TTC549 (cell line): ENCODE results near the gene NLRP2B.
"Not testable (repeated sequence)": the region's sequence is repeated elsewhere in the genome, so short reads cannot be mapped to it uniquely, and the experiment has no call there.

ENCODE experiments used
- FAIRE-seq: peaks from 2 replicates; lab custom pipeline; 2012; peaks lifted over from hg19 to GRCh38; lab: Jason Lieb, UNC

NLRP2B gene

DNA sequence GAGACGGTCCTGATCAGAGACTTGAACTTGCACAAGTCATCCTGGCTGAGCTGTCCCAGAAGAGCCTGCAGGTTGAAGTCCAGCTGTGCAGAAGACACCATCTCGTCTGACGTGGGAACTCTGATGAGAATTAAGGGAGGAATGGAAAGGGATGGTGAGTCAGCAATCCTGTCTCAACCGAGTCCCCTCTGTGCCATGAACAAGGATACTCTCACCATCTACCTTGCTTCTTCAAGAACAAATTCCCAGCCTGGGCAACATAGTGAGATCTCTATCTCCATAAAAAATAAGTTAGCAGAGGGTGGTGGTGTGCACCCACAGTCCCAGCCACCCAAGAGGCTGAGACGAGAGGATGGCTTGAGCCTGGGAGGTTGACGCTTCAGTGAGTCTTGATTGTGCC is at the start of gene NLRP2B:
Gene NLRP2B, minus strand, starts transcription at position 101 of the 400 bp plus-strand sequence.
- FAIRE-seq: no peak

DNA sequence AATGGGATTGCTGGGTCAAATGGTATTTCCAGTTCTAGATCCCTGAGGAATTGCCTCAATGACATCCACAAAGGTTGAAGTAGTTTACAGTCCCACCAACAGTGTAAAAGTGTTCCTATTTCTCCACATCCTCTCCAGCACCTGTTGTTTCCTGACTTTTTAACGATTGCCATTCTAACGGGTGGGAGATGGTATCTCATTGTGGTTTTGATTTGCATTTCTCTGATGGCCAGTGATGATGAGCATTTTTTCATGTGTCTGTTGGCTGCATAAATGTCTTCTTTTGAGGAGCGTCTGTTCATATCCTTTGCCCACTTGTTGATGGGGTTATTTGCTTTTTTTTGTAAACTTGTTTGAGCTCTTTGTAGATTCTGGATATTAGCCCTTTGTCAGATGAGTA is 45.9 kb upstream of the NLRP2B start:
- not testable (repeated sequence) for FAIRE-seq

DNA sequence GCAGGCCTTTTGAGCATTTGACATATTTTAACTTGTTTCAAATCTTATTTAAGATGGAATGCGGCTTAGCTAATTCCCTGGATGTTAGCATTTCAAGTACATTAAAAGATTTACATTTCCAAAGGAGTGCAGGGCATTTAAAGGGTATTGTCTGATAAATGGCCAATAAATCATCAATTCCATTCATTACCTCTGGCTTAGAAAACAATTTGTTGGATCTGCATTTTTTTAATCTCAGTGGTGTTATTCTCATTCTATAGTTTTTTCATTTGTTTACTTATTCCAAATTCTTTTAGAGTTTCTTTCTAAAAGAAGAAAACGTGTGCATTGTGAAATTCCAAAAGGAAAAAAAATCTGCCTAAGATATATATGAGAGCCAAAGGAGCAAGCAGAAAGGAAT is 1.3 kb upstream of the NLRP2B start:
- no peak for FAIRE-seq

DNA sequence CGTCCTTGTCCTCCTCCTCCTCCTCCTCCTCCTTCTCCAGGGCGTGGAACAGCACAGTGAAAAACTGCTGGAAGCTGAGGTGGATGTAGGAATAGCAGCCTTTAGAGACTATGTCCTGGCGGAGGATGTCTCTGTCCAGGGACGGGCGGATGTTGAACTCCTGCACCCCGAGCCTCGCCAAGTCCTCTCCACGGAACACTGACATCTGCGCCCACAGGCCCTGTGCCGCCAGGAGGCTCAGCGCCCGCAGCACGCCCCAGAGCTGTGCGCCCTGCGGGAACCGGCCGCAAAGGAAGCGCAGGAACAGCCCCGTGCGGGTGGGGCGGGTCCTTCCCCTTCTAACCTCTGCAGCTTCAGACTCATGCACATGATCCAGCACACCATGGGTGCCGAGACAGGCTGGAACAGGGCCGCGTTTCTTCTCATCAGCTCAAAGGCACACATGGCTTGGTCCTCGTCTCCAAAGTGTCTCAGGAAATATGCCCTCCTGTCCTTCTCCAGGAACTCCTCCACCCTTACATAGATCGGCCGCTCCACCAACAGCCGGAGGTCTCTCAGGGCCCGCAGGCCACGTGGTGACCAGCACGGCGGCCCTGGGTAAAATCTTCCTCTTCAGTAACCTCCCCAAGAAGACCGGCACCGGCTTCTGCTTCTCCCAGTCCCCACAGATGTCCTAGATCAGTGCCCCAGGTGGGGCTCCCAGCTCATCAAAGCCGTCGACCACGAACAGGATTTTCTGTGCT is 1.2 kb downstream of the NLRP2B start:
- FAIRE-seq: no peak

DNA sequence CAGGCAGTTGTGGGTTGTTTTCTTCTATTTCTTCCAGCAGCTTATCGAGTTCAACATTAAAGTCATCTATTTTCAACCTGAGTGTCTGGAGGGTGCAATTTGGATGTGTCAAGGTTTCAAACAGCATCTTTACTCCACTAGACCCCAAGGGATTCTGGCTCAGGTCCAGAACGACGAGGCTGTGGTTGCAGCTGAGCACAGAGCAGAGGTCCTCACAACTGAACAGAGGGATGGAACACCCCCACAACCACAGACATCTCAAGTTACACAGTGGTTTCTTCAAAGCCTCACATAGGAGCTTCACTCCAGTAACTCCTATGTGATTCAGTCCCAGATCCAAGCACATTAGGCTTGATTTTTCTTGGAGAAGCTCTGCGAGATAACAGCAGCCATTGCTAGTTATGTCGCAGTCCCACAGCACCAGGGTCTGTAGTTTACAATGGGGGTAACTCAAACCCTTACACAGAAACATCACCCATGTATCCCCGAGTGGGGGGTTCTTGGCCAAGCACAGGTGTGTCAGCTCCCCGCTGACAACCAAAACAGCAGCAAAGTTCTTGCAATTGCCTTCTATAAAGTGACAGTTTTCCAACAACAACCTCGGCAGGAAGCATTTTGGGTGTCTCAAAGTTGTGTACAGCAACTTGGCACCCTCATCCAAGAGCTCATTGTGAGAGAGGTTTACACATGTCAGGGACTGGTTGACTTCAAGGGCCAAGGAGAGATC is 2.8 kb downstream of the NLRP2B start:
- FAIRE-seq: no peak

DNA sequence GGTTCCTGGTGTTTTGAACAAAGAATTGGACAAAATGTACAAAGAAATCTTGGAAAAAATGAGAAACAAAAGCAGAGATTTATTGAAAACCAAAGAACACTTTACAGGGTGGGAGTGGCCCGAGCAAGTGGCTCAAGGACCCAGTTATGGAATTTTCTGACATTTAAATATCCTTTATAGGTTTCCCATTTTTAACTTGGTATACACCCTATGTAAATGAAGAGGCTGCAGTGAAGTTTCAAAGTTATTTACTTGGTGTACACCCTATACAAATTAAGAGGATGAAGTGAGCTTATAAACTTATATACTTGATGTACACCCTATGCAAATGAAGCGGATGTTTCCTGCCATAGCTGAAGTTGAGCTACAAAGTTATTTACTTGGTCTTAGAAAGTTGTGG is 4.7 kb downstream of the NLRP2B start:
- FAIRE-seq: no peak

DNA sequence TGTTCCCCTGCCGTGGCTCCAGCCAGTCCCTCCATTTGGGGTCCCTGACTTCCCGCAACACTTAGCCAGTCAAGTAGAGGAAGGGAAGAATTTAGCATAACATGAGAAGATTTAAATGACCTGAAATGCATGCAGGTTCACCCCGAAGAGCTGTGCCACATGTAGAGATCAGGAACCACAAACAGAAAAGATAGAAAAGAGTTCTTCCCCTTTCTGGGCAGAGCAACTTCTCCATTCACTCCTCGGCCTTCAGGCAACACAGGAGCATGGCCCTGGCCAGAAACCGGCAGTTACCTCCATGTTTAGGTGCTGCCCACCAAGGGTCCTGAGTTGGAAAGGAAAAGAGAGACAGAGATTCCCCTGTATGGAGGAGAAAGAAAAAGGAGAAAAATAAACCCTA is 5.2 kb downstream of the NLRP2B start:
- no peak for FAIRE-seq

DNA sequence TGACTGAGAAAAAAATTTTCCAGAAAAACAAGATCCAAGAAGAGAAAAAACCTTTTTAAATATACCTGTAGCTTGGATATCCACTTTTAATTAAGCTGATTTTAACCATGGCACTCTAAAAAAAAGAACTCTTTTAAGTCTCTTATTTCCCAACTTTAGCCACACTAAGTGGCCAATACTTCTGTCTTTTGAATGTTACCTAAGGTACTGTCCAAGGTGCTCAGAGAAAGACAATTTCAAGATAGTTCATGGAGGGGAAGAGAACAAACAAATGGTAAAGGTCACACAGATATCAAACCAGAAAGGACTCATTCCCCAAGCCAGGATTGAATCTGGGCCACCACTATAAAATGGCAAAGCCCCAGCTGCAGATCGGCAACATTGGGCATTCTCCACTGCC is 10.1 kb downstream of the NLRP2B start:
- FAIRE-seq: no peak

DNA sequence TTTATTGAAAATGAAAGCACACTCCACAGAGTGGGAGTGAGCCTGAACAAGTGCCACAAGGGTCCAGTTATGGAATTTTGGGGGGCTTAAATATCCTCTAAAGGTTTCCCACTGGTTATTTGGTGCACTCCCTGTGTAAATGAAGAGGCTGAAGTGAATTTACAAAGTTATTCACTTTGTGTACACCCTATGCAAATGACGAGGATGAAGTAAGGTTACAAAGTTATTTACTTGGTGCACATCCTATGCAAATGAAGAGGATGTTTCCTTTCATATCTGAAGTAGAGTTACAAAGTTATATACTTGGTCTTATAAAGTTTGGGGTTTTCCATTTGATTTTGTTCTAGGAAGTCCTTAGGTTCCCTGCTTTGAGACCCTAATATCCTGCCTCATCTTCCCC is 13.1 kb downstream of the NLRP2B start:
- no peak for FAIRE-seq

DNA sequence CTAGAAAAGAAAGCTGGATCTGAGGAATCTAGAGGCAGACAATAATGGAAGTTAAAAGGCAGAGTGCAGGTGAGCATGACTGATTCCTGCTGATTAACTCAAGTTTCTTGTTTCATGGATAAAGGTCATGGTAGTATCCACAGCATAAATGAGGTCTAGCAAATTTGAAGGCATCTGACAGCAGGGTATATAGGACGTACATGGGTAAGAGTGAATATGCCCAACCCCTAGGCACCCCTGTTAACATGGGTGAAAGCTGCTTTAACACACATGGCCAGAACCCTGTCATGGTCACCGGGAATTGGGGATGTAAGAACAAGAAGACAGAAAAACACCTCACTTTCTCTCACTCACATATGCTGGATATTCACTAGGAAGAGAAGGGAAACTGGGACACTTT is 25.0 kb downstream of the NLRP2B start:
- FAIRE-seq: no peak

DNA sequence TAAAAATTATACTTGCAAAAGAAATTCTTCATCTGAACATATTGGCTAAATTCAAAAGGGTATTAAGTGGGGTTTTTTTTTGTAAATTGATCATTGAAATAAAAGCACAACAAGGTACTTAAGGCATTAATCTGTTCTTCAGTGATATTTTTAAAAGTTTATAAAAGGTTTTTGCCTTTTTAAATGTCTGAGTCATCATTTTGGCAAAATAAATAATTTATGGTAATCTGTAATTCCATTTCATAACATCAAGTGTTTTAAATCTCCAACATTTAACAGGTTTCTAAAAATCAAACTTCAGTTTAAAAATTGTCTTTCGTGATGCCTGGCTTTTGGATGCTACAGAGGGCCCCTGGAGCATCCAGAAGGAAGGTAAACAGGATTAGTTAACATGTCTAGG is 27.4 kb downstream of the NLRP2B start:
- no peak for FAIRE-seq

DNA sequence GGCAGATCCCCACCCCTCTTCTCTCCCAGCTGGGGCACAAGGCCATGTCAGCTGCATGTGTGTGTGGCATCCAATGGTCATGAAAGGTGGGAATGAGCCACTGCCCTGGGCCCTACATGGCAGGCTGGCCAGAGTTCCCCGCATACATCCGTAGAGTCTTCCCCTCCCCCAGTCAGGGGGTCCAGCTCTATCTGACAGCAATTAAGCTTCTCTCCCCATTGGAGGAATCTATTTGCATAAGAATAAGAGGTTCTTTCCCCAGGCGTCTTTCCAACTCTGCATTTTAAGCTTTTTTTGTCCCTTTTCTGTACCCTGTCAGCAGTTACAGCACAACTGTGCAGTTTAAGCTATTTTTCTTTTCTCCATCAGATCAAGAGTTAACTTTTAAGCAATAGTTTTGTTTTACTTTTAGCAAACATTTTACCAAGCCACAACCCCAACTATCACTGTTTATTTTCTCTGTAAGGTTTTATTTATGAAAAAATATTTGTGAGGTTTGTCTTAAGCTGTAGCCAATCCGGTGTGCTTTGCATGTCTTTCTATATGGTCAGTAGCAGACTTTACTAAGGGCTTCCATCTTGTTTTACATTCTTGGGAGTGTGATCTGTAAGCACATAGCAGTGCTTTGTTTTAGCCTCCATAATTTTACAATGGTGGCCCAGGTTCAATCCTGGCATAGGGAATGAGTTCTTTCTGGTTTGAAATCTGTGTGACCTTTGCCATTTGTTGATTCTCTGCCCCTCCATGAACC is 28.7 kb downstream of the NLRP2B start:
- FAIRE-seq: no peak

DNA sequence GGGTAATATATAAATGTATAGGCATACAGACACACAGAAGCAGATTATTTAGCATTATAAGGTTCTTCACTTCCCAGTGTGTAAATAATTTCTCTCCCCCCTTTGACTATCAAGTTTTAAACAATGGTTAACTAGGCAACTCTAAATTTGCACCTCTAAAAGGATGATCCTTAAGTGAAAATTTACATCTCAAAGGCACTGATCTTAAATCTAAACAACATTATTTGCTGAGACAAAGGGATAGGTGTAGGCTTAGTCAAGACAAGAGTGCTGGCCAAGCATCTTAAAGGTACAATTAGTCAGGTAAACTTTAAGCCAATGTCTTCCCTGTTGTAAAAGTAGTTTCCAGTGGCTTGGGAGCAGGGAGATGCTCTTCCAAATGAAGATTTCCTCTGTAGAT is 33.0 kb downstream of the NLRP2B start:
- FAIRE-seq: no peak

DNA sequence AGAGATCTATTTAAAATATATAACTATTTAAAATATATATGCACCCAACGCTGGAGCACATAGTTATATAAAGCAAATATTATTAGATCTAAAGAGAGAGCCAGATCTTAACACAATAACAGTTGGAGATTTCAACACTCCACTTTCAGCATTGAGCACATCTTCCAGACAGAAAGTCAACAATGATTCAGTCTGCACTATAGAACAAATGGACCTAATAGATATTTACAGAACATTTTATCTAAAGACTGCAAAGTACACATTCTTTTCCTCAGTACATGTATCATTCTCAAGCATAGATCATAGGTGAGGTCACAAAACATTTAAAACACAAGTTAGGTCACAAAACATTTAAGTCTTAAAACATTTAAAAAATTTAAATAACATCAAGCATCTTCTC is 36.4 kb downstream of the NLRP2B start:
- no peak for FAIRE-seq

DNA sequence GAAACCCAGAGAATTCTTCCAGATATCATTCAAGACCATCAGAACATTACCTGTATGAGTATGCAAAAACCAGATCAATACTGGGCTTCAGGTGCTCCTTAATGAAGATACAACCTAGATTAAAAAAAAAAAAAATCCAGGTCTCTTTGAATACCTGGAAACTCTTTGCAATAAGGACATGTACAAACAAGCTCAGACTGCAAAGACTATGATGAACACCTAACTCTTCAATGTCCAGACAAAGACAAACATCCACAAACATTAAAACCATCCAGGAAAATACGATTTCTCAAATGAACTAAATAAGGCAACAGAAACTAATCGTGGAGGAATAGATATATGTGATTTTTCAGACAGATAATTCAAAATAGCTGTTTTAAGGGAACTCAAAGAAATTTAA is 38.7 kb downstream of the NLRP2B start:
- no peak for FAIRE-seq

DNA sequence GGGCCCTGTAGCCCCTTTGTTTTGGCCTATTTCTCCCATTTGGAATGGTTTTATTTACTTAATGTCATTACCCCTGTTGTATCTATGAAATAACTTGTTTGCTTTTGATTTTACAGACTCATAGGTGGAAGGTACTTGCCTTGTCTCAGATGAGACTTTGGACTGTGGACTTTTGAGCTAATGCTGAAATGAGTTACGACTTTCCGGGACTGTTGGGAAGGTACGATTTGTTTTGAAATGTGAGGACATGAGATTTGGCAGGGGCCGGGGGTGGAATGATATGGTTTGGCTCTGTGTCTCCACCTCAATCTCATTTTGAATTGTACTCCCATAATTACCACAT is 39.4 kb downstream of the NLRP2B start:
- no peak for FAIRE-seq

DNA sequence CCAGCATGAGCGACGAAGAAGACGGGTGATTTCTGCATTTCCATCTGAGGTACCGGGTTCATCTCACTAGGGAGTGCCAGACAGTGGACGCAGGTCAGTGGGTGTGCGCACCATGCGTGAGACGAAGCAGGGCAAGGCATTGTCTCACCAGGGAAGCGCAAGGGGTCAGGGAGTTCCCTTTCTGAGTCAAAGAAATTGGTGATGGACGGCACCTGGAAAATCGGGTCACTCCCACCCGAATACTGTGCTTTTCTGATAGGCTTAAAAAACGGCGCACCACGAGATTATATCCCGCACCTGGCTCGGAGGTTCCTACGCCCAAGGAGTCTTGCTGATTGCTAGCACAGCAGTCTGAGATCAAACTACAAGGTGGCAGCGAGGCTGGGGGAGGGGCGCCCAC is 50.6 kb downstream of the NLRP2B start:
- not testable (repeated sequence) for FAIRE-seq
